ACC112 (cell line): ENCODE measurements around the gene SELPLG.

ENCODE experiments used
- H2AFZ ChIP-seq: fragments of 200-600 bp; sonication (generic); one replicate; pipeline ENCODE4 v1.6.0; 2017; ENCODE audit warnings: antibody characterized with exemption, low read length; ENCODE audit not compliant: unreplicated experiment
- H3K27ac ChIP-seq: fragments of 200-600 bp; sonication (generic); 2 replicates; pipeline ENCODE4 v1.5.1; 2014; ENCODE audit warnings: low read depth, mild to moderate bottlenecking, antibody characterized with exemption, low read length, moderate library complexity
- H3K27me3 ChIP-seq: fragments of 200-600 bp; sonication (generic); 2 replicates; pipeline ENCODE4 v1.6.1; 2014; ENCODE audit warnings: mild to moderate bottlenecking, antibody characterized with exemption, low read length, moderate library complexity, mixed read lengths; ENCODE audit not compliant: insufficient read depth
- H3K36me3 ChIP-seq: fragments of 200-600 bp; sonication (generic); 2 replicates; pipeline ENCODE4 v1.6.1; 2016; ENCODE audit warnings: mild to moderate bottlenecking, antibody characterized with exemption, low read length, moderate library complexity, mixed read lengths; ENCODE audit not compliant: insufficient read depth
- H3K4me1 ChIP-seq: fragments of 200-600 bp; sonication (generic); one replicate; pipeline ENCODE4 v1.6.1; 2016; ENCODE audit warnings: low read length, mixed read lengths; ENCODE audit not compliant: insufficient read depth, unreplicated experiment, control insufficient read depth
- H3K4me3 ChIP-seq: fragments of 200-600 bp; sonication (generic); 2 replicates; pipeline ENCODE4 v1.5.1; 2014; ENCODE audit warnings: mild to moderate bottlenecking, low read depth, low read length
- H3K79me2 ChIP-seq: fragments of 200-600 bp; sonication (generic); one replicate; pipeline ENCODE4 v1.6.0; 2016; ENCODE audit warnings: low read length; ENCODE audit not compliant: control insufficient read depth, unreplicated experiment, insufficient read depth

SELPLG gene

GRCh38 chr12:108645686-108646599 lies 12.2 kb upstream of the SELPLG start:
- no peak overlapping the region for H3K27ac ChIP-seq
- H3K4me3 ChIP-seq: no peak overlapping the region
- H3K79me2 ChIP-seq: peaks cover 13% of the 10 kb centered on the region
- H3K27me3 ChIP-seq: no peaks in the 10 kb centered on the region
- peaks cover 74% of the 10 kb centered on the region for H3K4me1 ChIP-seq
- H2AFZ ChIP-seq: no peak overlapping the region
- H3K36me3 ChIP-seq: peaks cover 39% of the 10 kb centered on the region

- Histone ChIP-seq H3K4me3 (no peak overlapping the region), H3K4me1 (peaks cover 66% of the 10 kb centered on the region), H3K27me3 (no peaks in the 10 kb centered on the region), H2AFZ (no peak overlapping the region), H3K27ac (peak overlapping the region; percentile 16; the same call in 1 of the 2 replicates), H3K79me2 (peaks cover 13% of the 10 kb centered on the region), H3K36me3 (peaks cover 34% of the 10 kb centered on the region)
These were observed 11.1 kb upstream of the SELPLG start for GRCh38 chr12:108644811-108645120.

GRCh38 chr12:108643941-108644810 lies 10.5 kb upstream of the SELPLG start:
- Histone ChIP-seq H3K36me3 (peaks cover 34% of the 10 kb centered on the region), H3K4me1 (peaks cover 60% of the 10 kb centered on the region), H3K27ac (peak overlapping the region; percentile 16; the same call in 1 of the 2 replicates), H3K79me2 (peaks cover 13% of the 10 kb centered on the region), H3K27me3 (no peaks in the 10 kb centered on the region), H3K4me3 (no peak overlapping the region), H2AFZ (no peak overlapping the region)

GRCh38 chr12:108642899-108643654 lies 9.4 kb upstream of the SELPLG start:
- H3K79me2 ChIP-seq: peaks cover 6% of the 10 kb centered on the region
- no peaks in the 10 kb centered on the region for H3K27me3 ChIP-seq
- no peak overlapping the region for H2AFZ ChIP-seq
- no peak overlapping the region for H3K27ac ChIP-seq
- no peak overlapping the region for H3K4me3 ChIP-seq
- H3K36me3 ChIP-seq: peaks cover 25% of the 10 kb centered on the region
- peaks cover 49% of the 10 kb centered on the region for H3K4me1 ChIP-seq

GRCh38 chr12:108642269-108642870 lies 8.7 kb upstream of the SELPLG start:
- Histone ChIP-seq H3K36me3 (peaks cover 23% of the 10 kb centered on the region), H3K4me1 (peaks cover 42% of the 10 kb centered on the region), H3K27me3 (no peaks in the 10 kb centered on the region), H2AFZ (no peak overlapping the region), H3K4me3 (no peak overlapping the region), H3K79me2 (peaks cover 2% of the 10 kb centered on the region), H3K27ac (no peak overlapping the region)

- Histone ChIP-seq H2AFZ (no peak overlapping the region), H3K4me3 (no peak overlapping the region), H3K79me2 (no peaks in the 10 kb centered on the region), H3K27me3 (no peaks in the 10 kb centered on the region), H3K36me3 (peaks cover 18% of the 10 kb centered on the region), H3K4me1 (peaks cover 35% of the 10 kb centered on the region), H3K27ac (no peak overlapping the region)
These were observed 8.0 kb upstream of the SELPLG start for GRCh38 chr12:108641446-108642268.

GRCh38 chr12:108640802-108641445 lies 7.2 kb upstream of the SELPLG start:
- Histone ChIP-seq H3K4me3 (no peak overlapping the region), H3K4me1 (peaks cover 35% of the 10 kb centered on the region), H3K36me3 (peaks cover 11% of the 10 kb centered on the region; the same call in 1 of the 2 replicates), H3K79me2 (no peaks in the 10 kb centered on the region), H2AFZ (no peak overlapping the region), H3K27me3 (no peaks in the 10 kb centered on the region), H3K27ac (no peak overlapping the region)

- H3K36me3 ChIP-seq: 0 out of 2 replicates have a peak, but pooled peaks cover 2% of the 10 kb centered on the region
- no peak overlapping the region for H2AFZ ChIP-seq
- H3K27me3 ChIP-seq: no peaks in the 10 kb centered on the region
- no peak overlapping the region for H3K27ac ChIP-seq
- H3K4me1 ChIP-seq: peaks cover 27% of the 10 kb centered on the region
- H3K4me3 ChIP-seq: no peak overlapping the region
- H3K79me2 ChIP-seq: no peaks in the 10 kb centered on the region
These were observed 5.5 kb upstream of the SELPLG start for GRCh38 chr12:108638997-108639822.
